HCT116 (cell line): ENCODE results near the gene HYAL1. TPM values are rescaled to one million over a fixed set of nuclear protein-coding genes. Genes with fewer than 3 reads are reported as not detected.

Source experiments
- ATAC-seq: fragments of 200-7000 bp; cut with Tn5 transposase; 2 replicates; pipeline ENCODE4 v1.9.1; 2020; ENCODE audit warnings: mild to moderate bottlenecking, moderate library complexity
- BruUV-seq: library from RNA; stranded (reverse); fragments of 400-500 nt; replicated peaks from 2 replicates; lab custom pipeline; 2021; lab: Mats Ljungman, UMichigan
- CTCF ChIA-PET: fragments of 300-600 bp; sonication (Branson Sonifier 250); formaldehyde crosslinking; loops from one replicate; lab custom pipeline; 2021; ENCODE audit warnings: antibody characterized with exemption; lab: Charles Lee
- POLR2A ChIA-PET: fragments of 300-600, 350-600 bp; sonication (Branson Sonifier 250); formaldehyde crosslinking; loops from one replicate; lab custom pipeline; 2021; ENCODE audit warnings: antibody characterized with exemption; lab: Charles Lee
- RAD21 ChIA-PET, 2 experiments: fragments of 300-600 bp; sonication (Branson Sonifier 250); formaldehyde crosslinking; loops; one replicate each; lab custom pipeline; 2023; ENCODE audit warnings: low total read pairs in 2 of 2; ENCODE audit not compliant: uncharacterized antibody in 2 of 2, unreplicated experiment in 2 of 2, low non-redundant PET in 1 of 2; lab: Charles Lee
- DNase-seq: peaks from one replicate; pipeline ENCODE4 v3.0.0-alpha.2; 2010; ENCODE audit warnings: low read depth, low spot score
- H2AFZ ChIP-seq: fragments of 200-600 bp; shearing (Covaris generic), sonication (generic); 2 replicates; pipeline ENCODE4 v1.6.1; 2017; ENCODE audit warnings: low read depth, mixed run types, mixed read lengths, antibody characterized with exemption, low read length; ENCODE audit not compliant: poor library complexity, severe bottlenecking
- H3K27ac ChIP-seq: 2 replicates; pipeline ENCODE4 v1.5.1; 2012; ENCODE audit warnings: low read depth, low read length
- H3K27me3 ChIP-seq: fragments of 200-600 bp; sonication (generic); 2 replicates; pipeline ENCODE4 v1.6.1; 2016; ENCODE audit warnings: mixed run types, low read length, mixed read lengths; ENCODE audit not compliant: insufficient read depth
- H3K36me3 ChIP-seq, 2 experiments: fragments of 200-500 bp in 1 of 2; fragments of 200-600 bp in 1 of 2; sonication (Bioruptor generic) in 1 of 2; sonication (generic) in 1 of 2; 2 replicates each; pipeline versions ENCODE4 v1.5.1 to v1.6.1; 2014 to 2016; ENCODE audit warnings: low read length in 2 of 2, inconsistent platforms in 1 of 2, mixed read lengths in 1 of 2, mixed run types in 1 of 2; ENCODE audit not compliant: insufficient read depth in 2 of 2, control insufficient read depth in 1 of 2
- H3K4me1 ChIP-seq, 2 experiments: fragments of 200-600 bp in 1 of 2; sonication (generic) in 1 of 2; 2 replicates each; pipeline versions ENCODE4 v1.5.1 to v1.6.1; 2012 to 2017; ENCODE audit warnings: low read length in 2 of 2, inconsistent platforms in 1 of 2, mild to moderate bottlenecking in 1 of 2, mixed read lengths in 1 of 2, mixed run types in 1 of 2, moderate library complexity in 1 of 2; ENCODE audit not compliant: insufficient read depth in 2 of 2, control insufficient read depth in 1 of 2
- H3K4me2 ChIP-seq: fragments of 200-600 bp; sonication (generic); 2 replicates; pipeline ENCODE4 v1.6.1; 2017; ENCODE audit warnings: mixed run types, low read length, mixed read lengths
- H3K4me3 ChIP-seq, 2 experiments: fragments of 200-600 bp in 1 of 2; sonication (generic) in 1 of 2; replicated peaks in 1 of 2; 2 replicates each; pipeline ENCODE4 v1.5.1; 2011 to 2016; ENCODE audit warnings: low read length in 2 of 2, control low read depth in 1 of 2, low read depth in 1 of 2, mild to moderate bottlenecking in 1 of 2, mixed read lengths in 1 of 2, mixed run types in 1 of 2
- H3K79me2 ChIP-seq: fragments of 200-600 bp; sonication (generic); 2 replicates; pipeline ENCODE4 v1.6.1; 2017; ENCODE audit warnings: mild to moderate bottlenecking, mixed run types, low read length, moderate library complexity, mixed read lengths; ENCODE audit not compliant: insufficient read depth
- H3K9ac ChIP-seq: fragments of 200-600 bp; sonication (generic); 2 replicates; pipeline ENCODE4 v1.6.1; 2016; ENCODE audit warnings: low read length, mixed read lengths
- H3K9me2 ChIP-seq: fragments of 200-600 bp; sonication (generic), shearing (Covaris generic); 2 replicates; pipeline ENCODE4 v1.6.1; 2017; ENCODE audit warnings: mixed run types, mild to moderate bottlenecking, moderate library complexity; ENCODE audit not compliant: insufficient read depth
- H3K9me3 ChIP-seq, 2 experiments: fragments of 200-500 bp in 1 of 2; fragments of 200-600 bp in 1 of 2; sonication (Bioruptor generic) in 1 of 2; sonication (generic) in 1 of 2; 2 replicates each; pipeline ENCODE4 v1.6.1; 2014 to 2017; ENCODE audit warnings: low read length in 2 of 2, mixed read lengths in 2 of 2, inconsistent platforms in 1 of 2, low read depth in 1 of 2, mild to moderate bottlenecking in 1 of 2, mixed run types in 1 of 2, moderate library complexity in 1 of 2; ENCODE audit not compliant: control insufficient read depth in 1 of 2, insufficient read depth in 1 of 2
- H4K20me1 ChIP-seq: fragments of 200-600 bp; sonication (generic), shearing (Covaris generic); 2 replicates; pipeline ENCODE4 v1.6.1; 2017; ENCODE audit warnings: mixed run types, mild to moderate bottlenecking, moderate library complexity; ENCODE audit not compliant: insufficient read depth
- ELF1 ChIP-seq: IDR thresholded peaks from 2 replicates; pipeline ENCODE4 v1.6.1; 2012; ENCODE audit warnings: low read depth, borderline replicate concordance
- EZH2phosphoT487 ChIP-seq: fragments of 200-600 bp; IDR thresholded peaks from 2 replicates; pipeline ENCODE4 v1.6.1; 2018; ENCODE audit warnings: antibody characterized with exemption, borderline replicate concordance
- FOSL1 ChIP-seq: IDR thresholded peaks from 2 replicates; pipeline ENCODE4 v1.6.1; 2012; ENCODE audit warnings: low read depth
- JUND ChIP-seq: IDR thresholded peaks from 2 replicates; pipeline ENCODE4 v1.6.1; 2012
- SP1 ChIP-seq: IDR thresholded peaks from 2 replicates; pipeline ENCODE4 v1.6.1; 2012; ENCODE audit warnings: low read depth
- TCF7L2 ChIP-seq: IDR thresholded peaks from 2 replicates; pipeline ENCODE4 v1.7.0; 2011; ENCODE audit warnings: borderline replicate concordance, inconsistent platforms; ENCODE audit not compliant: insufficient read depth, insufficient read length; ENCODE audit errors: extremely low read depth
- ZBTB33 ChIP-seq: IDR thresholded peaks from 2 replicates; pipeline ENCODE4 v1.6.1; 2011; ENCODE audit warnings: mild to moderate bottlenecking, low read length, moderate library complexity; ENCODE audit not compliant: insufficient replicate concordance; ENCODE audit errors: extremely low read depth
- ZNF274 ChIP-seq: fragments of 200-500 bp; sonication (Bioruptor generic); IDR thresholded peaks from 2 replicates; pipeline ENCODE4 v1.6.1; 2014; ENCODE audit warnings: mild to moderate bottlenecking, low read depth, low read length, inconsistent platforms
- intact Hi-C: fragments of 100-400 bp; cut with micrococcal nuclease; formaldehyde crosslinking; loops from 2 replicates; pipeline ENCODE4 v1.10.0; 2022
- total RNA-seq: library from RNA; stranded (reverse); gene quantifications from one replicate; pipeline ENCODE4 v1.2.1, GENCODE V29; 2021; ENCODE audit not compliant: unreplicated experiment

The HYAL1 gene
- total RNA-seq, 1 experiment from 2014 or later, result 6.1 TPM

- TF ChIP-seq ZBTB33, result no peak
These were observed 3.3 kb downstream of the HYAL1 start (continued) for GRCh38 chr3:50299929-50300680.

- CTCF ChIA-PET, result interaction anchor here (0.9 to 1.4 kb wide), 8 partner anchors 18 to 71 kb away, joined by 3 to 9 read pairs (median 5); partner anchors contain the start of gene TUSC2
- no peaks in the 10 kb centered on the region for H3K36me3 ChIP-seq
- intact Hi-C loops, result no loop called here
- TF ChIP-seq ZBTB33 (no peak), EZH2phosphoT487 (no peak), ZNF274 (no peak), TCF7L2 (no peak), FOSL1 (no peak), ELF1 (no peak), JUND (no peak), SP1 (no peak)
- TF ChIP-seq, all 23 proteins: peak for 0
- ChIA-PET POLR2A (interaction anchor here (0.6 to 2.0 kb wide), 10 partner anchors 16 to 105 kb away, joined by 3 to 12 read pairs (median 4); partner anchors contain the start of genes GNAI2, RASSF1 and TUSC2), RAD21 (interaction anchor here (0.5 to 1.3 kb wide), 8 partner anchors 13 to 1178 kb away, joined by 3 to 5 read pairs (median 4); no protein-coding TSS in a partner anchor)
- Histone ChIP-seq H2AFZ (no peak overlapping the region), H4K20me1 (no peaks in the 10 kb centered on the region), H3K4me1 (peaks cover 21 to 49% of the 10 kb centered on the region in 2 experiments), H3K4me3 (peak overlapping the region; percentile 48 to 92), H3K27me3 (no peaks in the 10 kb centered on the region), H3K27ac (peak overlapping the region; percentile 73), H3K4me2 (peak overlapping the region; percentile 97), H3K9me3 (no peaks in the 10 kb centered on the region), H3K79me2 (peaks cover 3% of the 10 kb centered on the region; the same call in 1 of the 2 replicates), H3K9me2 (no peaks in the 10 kb centered on the region), H3K9ac (peak overlapping the region; percentile 72)
- ATAC-seq, result no peak
- BruUV-seq, result no TSS peak
- DNase-seq, result no peak
These were observed 3.8 kb downstream of the HYAL1 start for GRCh38 chr3:50299638-50299928.
